Left lung (tissue), 14 donors: ENCODE data around the gene OR10H2. TPM values are rescaled to one million over a fixed set of nuclear protein-coding genes. Genes with fewer than 3 reads are reported as not detected.
"Not testable (repeated sequence)": the region's sequence is repeated elsewhere in the genome, so short reads cannot be mapped to it uniquely, and the experiment has no call there.

Source experiments
- ATAC-seq: fragments of 200-7000 bp; cut with Tn5 transposase; one replicate; pipeline ENCODE4 v1.9.1; 2020; ENCODE audit warnings: moderate library complexity
- DNase-seq, 4 donors: peaks; one replicate each; pipeline ENCODE4 v3.0.0-alpha.2; 2013 to 2020
- H3K27ac ChIP-seq, 2 donors: fragments of 200-600 bp; sonication (generic) in 1 of 2; one replicate each; pipeline versions ENCODE4 v1.5.0 to v1.8.0; 2020 to 2021
- H3K27me3 ChIP-seq, 2 donors: fragments of 200-600 bp; sonication (generic) in 1 of 2; one replicate each; pipeline versions ENCODE4 v1.5.0 to v1.8.0; 2020 to 2021
- H3K36me3 ChIP-seq, 2 donors: fragments of 200-600 bp; sonication (generic) in 1 of 2; one replicate each; pipeline versions ENCODE4 v1.5.0 to v1.8.0; 2020 to 2021
- H3K4me1 ChIP-seq, 2 donors: fragments of 200-600 bp; one replicate each; pipeline ENCODE4 v1.8.0; 2021
- H3K4me3 ChIP-seq, 2 donors: fragments of 200-600 bp; sonication (generic) in 1 of 2; one replicate each; pipeline versions ENCODE4 v1.5.0 to v1.8.0; 2020 to 2021; ENCODE audit warnings: mild to moderate bottlenecking in 1 of 2
- H3K9me3 ChIP-seq, 2 donors: fragments of 200-600 bp; sonication (generic) in 1 of 2; one replicate each; pipeline versions ENCODE4 v1.5.0 to v1.8.0; 2020 to 2021
- intact Hi-C, 2 donors: fragments of 100-400 bp; cut with DNase I; formaldehyde crosslinking; loops; one replicate each; pipeline versions ENCODE4 v1.11.2 to v1.14.2; 2022
- long read RNA-seq, 12 donors: library from polyadenylated mRNA in 2 of 12; unstranded in 2 of 12; transcript quantifications; one replicate each; pipeline ENCODE4 v2.0.0 and lab custom pipeline, GENCODE V29; 2019 to 2026
- polyA plus RNA-seq, 6 donors: library from polyadenylated mRNA; unstranded; fragments of 120-200 nt; gene quantifications; one replicate each; pipeline ENCODE4 v1.2.1, GENCODE V29; 2013; ENCODE audit not compliant: insufficient read length in 6 of 6
- total RNA-seq, 2 donors: library from RNA; stranded (reverse); fragmentation: NEBNext Ultra II Directional; extraction: Animal tissue kit (Norgen Biotek cat#: 25700); gene quantifications; one replicate each; pipeline ENCODE4 v1.2.1, GENCODE V29; 2021
- TF ChIP-seq, protein P1 (sequence below), 2 donors: fragments of 200-600 bp; sonication (generic) in 1 of 2; IDR thresholded peaks; one replicate each; pipeline versions ENCODE4 v1.5.0 to v1.8.0; 2021; ENCODE audit warnings: antibody characterized with exemption in 2 of 2
- donor health status: DM: no; HTN: yes; CAD: no.
- donor health status: DM: no; HTN: no; CAD: no.

Gene OR10H2, protein sequence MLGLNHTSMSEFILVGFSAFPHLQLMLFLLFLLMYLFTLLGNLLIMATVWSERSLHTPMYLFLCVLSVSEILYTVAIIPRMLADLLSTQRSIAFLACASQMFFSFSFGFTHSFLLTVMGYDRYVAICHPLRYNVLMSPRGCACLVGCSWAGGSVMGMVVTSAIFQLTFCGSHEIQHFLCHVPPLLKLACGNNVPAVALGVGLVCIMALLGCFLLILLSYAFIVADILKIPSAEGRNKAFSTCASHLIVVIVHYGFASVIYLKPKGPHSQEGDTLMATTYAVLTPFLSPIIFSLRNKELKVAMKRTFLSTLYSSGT
- total RNA-seq (not detected), polyA plus RNA-seq (not detected)
- long read RNA-seq, donor 1: 0 reads
- long read RNA-seq, donor 2: 0 reads
- long read RNA-seq, donor 3: 0 reads
- long read RNA-seq, donor 4: 0 reads
- long read RNA-seq, donor 5: 0 reads
- long read RNA-seq, donor 6: 0 reads
- long read RNA-seq, donor 7: 0 reads
- long read RNA-seq, donor 8: 0 reads
- long read RNA-seq, donor 9: 0 reads
- long read RNA-seq, donor 10: 0 reads
- long read RNA-seq, donor 11: 0 reads
- long read RNA-seq, donor 12: 0 reads

DNA sequence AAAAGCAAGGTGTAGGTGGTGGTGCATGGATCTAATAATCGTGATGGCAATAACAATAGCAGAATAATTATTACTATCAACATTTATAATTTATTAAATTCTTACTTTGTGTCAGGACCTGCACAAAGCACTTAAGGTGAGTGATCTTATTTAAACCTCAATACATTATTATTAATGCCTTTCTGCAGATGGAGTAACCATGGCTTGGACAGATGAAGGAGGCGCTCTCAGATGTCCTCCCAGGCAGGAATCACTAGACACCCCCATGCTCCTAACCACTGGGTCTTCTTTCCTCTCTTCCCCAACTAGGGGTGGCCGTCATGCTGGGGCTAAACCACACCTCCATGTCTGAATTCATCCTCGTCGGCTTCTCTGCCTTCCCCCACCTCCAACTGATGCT, at the start of gene OR10H2:
TSS of gene OR10H2 (plus strand) at position 301 of the 400 bp plus-strand sequence. CDS start at position 321, 20 bp downstream.
- no peak for ATAC-seq

DNA sequence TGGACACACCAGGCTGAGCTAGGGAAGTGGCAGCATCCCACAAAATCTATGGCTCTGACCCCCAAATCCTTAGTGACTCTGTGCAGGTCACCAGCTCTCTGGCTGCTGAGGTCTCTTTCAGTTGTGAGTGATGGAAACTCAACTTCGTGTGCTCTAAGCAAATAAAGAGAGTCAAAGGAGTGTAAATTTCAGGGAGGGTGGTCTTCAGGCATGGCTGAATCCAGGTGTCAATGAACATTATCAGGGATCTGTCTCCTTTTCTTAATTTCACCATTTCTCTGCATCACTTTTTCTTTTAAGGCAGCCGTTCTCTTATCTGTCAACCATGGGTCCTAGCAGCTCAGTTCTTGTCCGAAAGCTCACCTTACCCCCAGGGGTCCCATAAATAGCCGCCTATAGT, 48.7 kb upstream of the OR10H2 start:
- ATAC-seq (no peak), DNase-seq (no peak)
- no peaks in the 10 kb centered on the region for H3K9me3 ChIP-seq
- intact Hi-C loops: no loop called here
- H3K36me3 ChIP-seq: peaks cover 0 to 8% of the 10 kb centered on the region in 2 donors
- no peak overlapping the region for H3K27ac ChIP-seq
- H3K4me3 ChIP-seq: no peak overlapping the region
- no peaks in the 10 kb centered on the region for H3K4me1 ChIP-seq
- TF ChIP-seq, protein P1, sequence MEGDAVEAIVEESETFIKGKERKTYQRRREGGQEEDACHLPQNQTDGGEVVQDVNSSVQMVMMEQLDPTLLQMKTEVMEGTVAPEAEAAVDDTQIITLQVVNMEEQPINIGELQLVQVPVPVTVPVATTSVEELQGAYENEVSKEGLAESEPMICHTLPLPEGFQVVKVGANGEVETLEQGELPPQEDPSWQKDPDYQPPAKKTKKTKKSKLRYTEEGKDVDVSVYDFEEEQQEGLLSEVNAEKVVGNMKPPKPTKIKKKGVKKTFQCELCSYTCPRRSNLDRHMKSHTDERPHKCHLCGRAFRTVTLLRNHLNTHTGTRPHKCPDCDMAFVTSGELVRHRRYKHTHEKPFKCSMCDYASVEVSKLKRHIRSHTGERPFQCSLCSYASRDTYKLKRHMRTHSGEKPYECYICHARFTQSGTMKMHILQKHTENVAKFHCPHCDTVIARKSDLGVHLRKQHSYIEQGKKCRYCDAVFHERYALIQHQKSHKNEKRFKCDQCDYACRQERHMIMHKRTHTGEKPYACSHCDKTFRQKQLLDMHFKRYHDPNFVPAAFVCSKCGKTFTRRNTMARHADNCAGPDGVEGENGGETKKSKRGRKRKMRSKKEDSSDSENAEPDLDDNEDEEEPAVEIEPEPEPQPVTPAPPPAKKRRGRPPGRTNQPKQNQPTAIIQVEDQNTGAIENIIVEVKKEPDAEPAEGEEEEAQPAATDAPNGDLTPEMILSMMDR (IDR thresholded peaks at IDR 0.05): no peak
- H3K27me3 ChIP-seq: no peaks in the 10 kb centered on the region

More for the DNA sequence above, at the start of gene OR10H2:
- Histone ChIP-seq H3K27ac (no peak within 1 kb of the TSS), H3K4me1 (no peaks in the 10 kb centered on the region), H3K9me3 (no peaks in the 10 kb centered on the region), H3K27me3 (peaks cover 0 to 51% of the 10 kb centered on the region in 2 donors), H3K4me3 (no peak within 1 kb of the TSS), H3K36me3 (no peaks in the 10 kb centered on the region)
- TF ChIP-seq, protein P1 (IDR thresholded peaks at IDR 0.05): no peak
- DNase-seq: no peak
- intact Hi-C loops: no loop called here

DNA sequence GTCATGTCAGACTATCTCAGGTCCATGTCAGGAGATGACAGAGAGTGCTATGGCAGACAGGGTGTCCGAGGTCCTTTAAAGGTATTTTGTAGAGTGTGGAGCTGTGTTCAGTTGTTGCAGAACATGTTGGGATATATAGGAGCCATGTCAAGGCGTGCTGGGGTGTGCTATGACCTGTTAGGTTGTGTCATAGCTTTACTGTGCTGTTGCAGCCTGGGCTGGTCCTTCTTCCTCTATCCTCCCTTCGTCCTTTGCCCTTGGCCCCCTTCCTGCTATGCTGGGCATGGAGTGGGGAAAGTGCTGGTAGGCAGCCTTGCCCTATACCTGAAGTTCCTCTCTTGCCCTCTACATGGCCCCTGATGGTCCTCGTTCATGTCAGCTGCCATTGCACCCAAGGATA, 48.0 kb upstream of the OR10H2 start:
- intact Hi-C loops, H3K9me3 ChIP-seq, H3K27ac ChIP-seq, H3K4me1 ChIP-seq, H3K4me3 ChIP-seq, DNase-seq, ATAC-seq, H3K27me3 ChIP-seq: not testable (repeated sequence)
- peaks cover 0 to 10% of the 10 kb centered on the region in 2 donors for H3K36me3 ChIP-seq

DNA sequence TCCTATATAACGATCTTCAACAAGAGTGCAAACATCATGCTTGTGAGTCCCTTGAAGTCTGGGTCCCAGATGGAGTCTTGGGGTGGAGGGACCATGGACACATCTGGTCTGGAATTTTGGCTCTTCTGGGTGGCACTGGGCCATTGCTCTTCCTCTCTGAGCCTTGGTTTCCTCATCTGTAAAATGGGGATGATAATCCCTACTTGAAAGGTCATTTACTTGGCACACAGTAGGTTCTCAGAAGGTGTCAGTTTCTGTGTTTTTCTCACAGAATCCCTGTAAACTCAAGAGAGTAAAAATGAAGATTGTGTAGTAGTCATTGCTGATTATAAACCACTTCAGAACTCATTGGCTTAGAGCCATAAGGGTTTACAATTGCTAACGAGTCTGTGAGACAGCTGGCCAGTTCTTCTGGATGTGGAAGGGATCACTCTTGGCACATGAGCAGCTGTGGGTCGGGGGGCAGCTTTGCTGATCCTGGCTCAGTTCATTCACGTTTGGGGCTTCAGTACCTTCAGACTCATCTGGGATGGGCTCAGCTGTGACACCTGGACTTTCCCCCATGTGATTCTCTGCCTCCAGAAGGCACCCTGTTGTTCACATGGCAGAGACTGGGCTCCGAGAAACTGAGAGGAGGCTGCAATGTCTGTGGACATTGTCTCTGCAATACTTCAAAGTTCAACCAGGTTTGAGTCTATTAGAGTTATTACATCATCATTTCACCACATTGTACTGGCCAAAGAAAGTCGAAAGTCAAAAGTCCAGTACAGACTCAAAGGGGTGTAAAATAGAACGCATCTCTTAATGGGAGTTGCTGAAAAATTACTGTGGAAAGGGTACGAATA, 47.1 kb upstream of the OR10H2 start:
- H3K36me3 ChIP-seq: peaks cover 0 to 11% of the 10 kb centered on the region in 2 donors
- H3K27me3 ChIP-seq: no peaks in the 10 kb centered on the region
- no peaks in the 10 kb centered on the region for H3K4me1 ChIP-seq
- DNase-seq (peak in 1 of 4 donors; percentile 35), ATAC-seq (no peak)
- H3K27ac ChIP-seq: no peak overlapping the region
- TF ChIP-seq, protein P1 (IDR thresholded peaks at IDR 0.05): no peak
- H3K9me3 ChIP-seq: no peaks in the 10 kb centered on the region
- no peak overlapping the region for H3K4me3 ChIP-seq
- intact Hi-C loops: no loop called here

DNA sequence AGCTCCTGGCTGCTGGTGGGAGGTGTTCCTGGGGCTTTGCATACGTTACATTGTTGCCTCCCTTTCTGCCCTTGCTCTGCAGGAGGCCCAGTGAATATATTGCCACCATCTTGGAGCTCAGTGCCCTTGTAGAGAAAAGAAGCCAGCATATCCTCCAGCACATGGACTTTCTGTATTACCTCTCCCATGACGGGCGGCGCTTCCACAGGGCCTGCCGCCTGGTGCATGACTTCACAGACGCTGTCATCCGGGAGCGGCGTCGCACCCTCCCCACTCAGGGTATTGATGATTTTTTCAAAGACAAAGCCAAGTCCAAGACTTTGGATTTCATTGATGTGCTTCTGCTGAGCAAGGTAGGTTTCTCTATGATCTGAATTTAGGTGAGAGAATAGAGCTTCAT, 44.4 kb upstream of the OR10H2 start:
- Histone ChIP-seq H3K4me1 (no peaks in the 10 kb centered on the region), H3K27me3 (no peaks in the 10 kb centered on the region), H3K4me3 (no peak overlapping the region), H3K9me3 (peaks cover 0 to 8% of the 10 kb centered on the region in 2 donors), H3K36me3 (peaks cover 0 to 11% of the 10 kb centered on the region in 2 donors), H3K27ac (no peak overlapping the region)
- intact Hi-C loops: no loop called here
- ATAC-seq (no peak), DNase-seq (no peak)
- TF ChIP-seq, protein P1 (IDR thresholded peaks at IDR 0.05): no peak
